Epithelial cell of proximal tubule (primary cell): ENCODE results near the gene UBE2D2. TPM values are rescaled to one million over a fixed set of nuclear protein-coding genes. Genes with fewer than 3 reads are reported as not detected.

Experiments used
- DNase-seq: peaks from one replicate; pipeline ENCODE4 v3.0.0-alpha.2; 2011; ENCODE audit warnings: low read depth
- H3K4me3 ChIP-seq: 2 replicates; pipeline ENCODE4 v1.5.1; 2011; ENCODE audit warnings: low read depth, mild to moderate bottlenecking, low read length
- CTCF ChIP-seq: conservative IDR thresholded peaks from 2 replicates; pipeline ENCODE4 v1.5.1; 2012; ENCODE audit warnings: low read depth, mild to moderate bottlenecking, low read length
- total RNA-seq: library from RNA; depleted of rRNA; stranded (reverse); fragments of >200 nt; gene quantifications from 2 replicates; pipeline ENCODE4 v1.2.3, GENCODE V29; 2015

The UBE2D2 gene
- total RNA-seq, 1 donor from 2014 or later = 205 TPM

GRCh38 chr5:139653616-139654015 is 92.5 kb downstream of the UBE2D2 start:
- H3K4me3 ChIP-seq = peak overlapping the region; percentile 92

GRCh38 chr5:139654464-139654863 is 93.3 kb downstream of the UBE2D2 start:
- no peak for DNase-seq
- no peak overlapping the region for H3K4me3 ChIP-seq
- TF ChIP-seq CTCF = no peak

More at GRCh38 chr5:139653616-139654015, 92.5 kb downstream of the UBE2D2 start:
- no peak for TF ChIP-seq CTCF
- DNase-seq = no peak

GRCh38 chr5:139654871-139655491 is 93.8 kb downstream of the UBE2D2 start:
- no peak for DNase-seq
- TF ChIP-seq CTCF = no peak

GRCh38 chr5:139655727-139656271 is 94.7 kb downstream of the UBE2D2 start:
- peak overlapping the region; percentile 3 for H3K4me3 ChIP-seq
- DNase-seq = no peak
- no peak for TF ChIP-seq CTCF

More at GRCh38 chr5:139654871-139655491, 93.8 kb downstream of the UBE2D2 start:
- H3K4me3 ChIP-seq = no peak overlapping the region

GRCh38 chr5:139657363-139658321 is 96.5 kb downstream of the UBE2D2 start:
- no peak for DNase-seq
- TF ChIP-seq CTCF = no peak
- no peak overlapping the region for H3K4me3 ChIP-seq

GRCh38 chr5:139658501-139658927 is 97.4 kb downstream of the UBE2D2 start:
- peak; percentile 7 for TF ChIP-seq CTCF
- peak overlapping the region; percentile 54 for H3K4me3 ChIP-seq

More at GRCh38 chr5:139658501-139658927, 97.4 kb downstream of the UBE2D2 start:
- DNase-seq = no peak
